ENCODE results near the gene SAYSD1. TPM values are rescaled to one million over a fixed set of nuclear protein-coding genes. Genes with fewer than 3 reads are reported as not detected.
"Not testable (repeated sequence)": the region's sequence is repeated elsewhere in the genome, so short reads cannot be mapped to it uniquely, and the experiment has no call there.

Gene SAYSD1, protein sequence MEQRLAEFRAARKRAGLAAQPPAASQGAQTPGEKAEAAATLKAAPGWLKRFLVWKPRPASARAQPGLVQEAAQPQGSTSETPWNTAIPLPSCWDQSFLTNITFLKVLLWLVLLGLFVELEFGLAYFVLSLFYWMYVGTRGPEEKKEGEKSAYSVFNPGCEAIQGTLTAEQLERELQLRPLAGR
- polyA plus RNA-seq (ENCODE audit: insufficient read length) = 11.4 TPM

DNA sequence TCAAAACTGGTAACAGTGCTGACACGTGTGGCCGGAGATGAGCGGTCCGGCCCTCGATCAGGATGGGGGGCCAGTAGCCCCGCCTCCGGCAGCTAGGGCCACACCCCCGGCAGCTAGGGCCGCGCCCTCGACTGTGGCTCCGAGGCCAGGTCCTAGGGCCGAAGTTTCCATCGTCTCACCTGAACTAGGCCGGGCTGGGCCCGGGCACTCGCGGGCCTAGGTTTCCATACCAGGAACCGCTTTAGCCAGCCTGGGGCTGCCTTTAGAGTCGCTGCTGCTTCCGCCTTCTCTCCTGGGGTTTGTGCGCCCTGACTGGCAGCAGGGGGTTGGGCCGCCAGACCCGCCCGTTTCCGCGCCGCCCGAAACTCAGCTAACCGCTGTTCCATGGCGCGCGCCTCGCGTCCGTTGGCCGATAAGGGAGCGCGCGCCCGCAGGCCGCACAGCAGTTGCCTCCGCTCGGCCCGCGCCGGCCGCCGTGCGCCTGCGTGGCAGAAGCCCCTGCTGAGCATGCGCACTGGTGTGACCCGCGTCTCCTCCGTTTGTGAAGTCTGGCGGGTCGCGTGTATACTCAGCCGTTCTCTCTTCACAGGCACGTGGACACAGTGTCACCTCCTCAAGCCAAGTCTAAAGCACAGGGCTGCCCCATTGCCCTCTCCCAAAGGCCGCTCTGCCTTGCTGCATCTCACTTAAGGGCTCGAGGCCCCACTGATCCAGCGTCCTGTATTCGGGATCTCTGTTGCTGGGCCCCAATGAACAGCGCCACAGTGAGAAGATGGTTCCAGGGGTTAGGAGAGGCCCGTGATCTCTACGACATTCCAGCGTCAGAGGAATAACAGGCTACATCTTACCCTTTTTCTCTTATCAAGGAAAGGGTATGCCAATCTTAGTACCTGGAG, at the start of gene SAYSD1:
SAYSD1 (minus strand) TSS at position 483 of the 896 bp plus-strand sequence; CDS start at position 386, 97 bp downstream.
- DNase-seq (ENCODE audit: low read depth) = peak; percentile 81

DNA sequence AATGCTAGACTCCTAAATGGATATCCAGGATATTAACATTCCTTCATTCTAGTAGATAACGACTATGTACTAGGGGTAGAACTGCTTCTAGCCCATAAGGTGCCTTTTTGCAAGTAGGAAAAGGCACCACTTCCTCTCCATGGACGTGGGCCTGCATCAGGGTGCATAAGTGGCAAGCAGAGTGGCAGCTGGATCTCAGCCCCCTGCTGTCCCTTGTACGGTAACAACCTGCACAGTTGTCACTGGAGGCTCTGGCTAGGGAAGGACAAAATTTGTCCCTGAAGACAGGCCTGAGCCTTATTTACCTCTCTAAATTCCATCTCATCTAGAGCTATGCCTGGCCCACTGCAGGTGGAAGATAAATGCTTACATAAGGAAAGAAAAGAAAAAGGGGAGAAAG, 42.5 kb upstream of the SAYSD1 start:
- no peak for DNase-seq (ENCODE audit: low read depth)

DNA sequence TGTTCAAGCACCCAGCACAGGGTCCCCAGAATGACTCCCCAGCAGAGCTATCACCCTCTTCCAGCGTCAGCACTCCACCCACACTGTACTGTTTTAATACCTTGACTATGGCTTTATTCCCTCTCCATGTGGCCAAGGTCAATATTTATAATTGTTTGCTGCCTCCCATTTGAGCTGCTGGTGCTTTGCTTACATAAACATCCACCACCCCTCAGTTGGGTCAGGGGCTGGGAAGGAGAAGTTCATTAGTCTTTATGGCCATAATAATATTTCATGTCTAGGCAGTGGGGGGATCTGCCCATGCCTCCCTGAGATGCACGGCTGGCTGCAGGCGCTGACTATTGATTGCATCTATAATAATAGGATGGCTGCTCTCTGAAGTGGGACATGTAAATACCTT, 41.8 kb upstream of the SAYSD1 start:
- DNase-seq (ENCODE audit: low read depth) = no peak

DNA sequence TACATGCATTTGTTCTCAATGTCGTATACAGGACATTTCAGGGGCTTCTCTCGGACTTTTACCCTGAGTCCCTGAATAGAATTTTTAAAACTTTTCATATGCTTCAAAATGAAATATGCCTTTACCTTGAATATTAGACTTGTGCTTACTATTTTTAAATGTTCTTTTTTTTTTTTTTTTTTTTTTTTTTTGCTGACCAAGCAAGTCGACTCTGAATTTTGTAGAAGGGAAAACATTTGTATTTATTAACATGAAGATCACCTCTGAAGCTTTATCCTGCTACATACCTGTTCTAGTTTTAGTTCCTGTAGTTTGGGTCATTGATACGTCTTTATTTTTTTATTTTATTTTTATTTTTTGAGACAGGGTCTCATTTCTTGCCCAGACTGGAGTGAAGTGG, 39.7 kb upstream of the SAYSD1 start:
- DNase-seq (ENCODE audit: low read depth) = no peak

DNA sequence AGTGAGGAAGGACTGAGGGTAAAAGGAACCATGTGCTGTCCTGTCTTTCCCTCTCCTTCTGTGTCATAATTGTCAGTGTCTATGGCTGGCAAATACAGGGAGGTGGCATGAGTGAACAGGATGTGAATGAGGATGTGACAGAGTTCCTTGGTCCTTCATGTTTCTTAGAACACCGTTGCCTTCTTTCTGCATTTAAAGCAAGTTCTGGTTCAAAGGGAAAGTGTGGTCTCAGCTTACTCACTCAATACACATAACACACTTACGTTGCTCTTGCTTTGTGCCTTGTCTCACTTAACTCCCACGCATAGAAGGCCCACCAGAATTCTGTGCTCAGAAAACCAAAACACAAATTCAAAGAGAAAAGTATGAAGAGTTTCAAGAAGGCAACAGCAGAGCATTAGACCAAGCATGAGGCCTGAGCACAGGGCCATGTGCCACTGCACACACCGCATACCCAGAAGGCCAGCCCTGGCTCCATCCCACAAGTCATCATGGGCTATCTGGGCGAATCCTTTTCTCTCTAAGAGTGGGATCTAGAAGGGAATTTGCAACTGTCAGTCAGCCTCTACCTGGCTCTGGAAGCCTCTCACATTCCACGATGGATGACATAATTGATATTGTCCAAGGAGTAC, 38.9 kb upstream of the SAYSD1 start:
- no peak for DNase-seq (ENCODE audit: low read depth)

DNA sequence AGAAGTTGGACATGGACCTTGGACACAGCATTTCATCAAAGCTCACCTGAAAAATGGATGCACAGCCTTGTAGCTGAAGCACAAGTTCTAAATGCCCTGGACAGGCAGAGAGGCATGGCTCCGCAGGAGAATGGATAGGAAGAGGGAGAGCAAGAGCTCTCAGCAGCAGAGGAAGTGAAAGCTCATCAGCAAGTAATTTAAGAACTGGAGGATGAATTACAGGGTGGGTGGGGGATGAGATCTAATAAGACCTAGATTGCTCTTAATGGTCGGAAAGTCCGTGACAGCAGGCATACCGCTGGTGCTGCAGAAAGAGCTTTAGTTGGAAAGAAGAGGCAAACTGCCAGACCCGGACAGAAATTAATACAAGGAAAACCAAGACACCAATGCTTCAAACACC, 37.3 kb upstream of the SAYSD1 start:
- no peak for DNase-seq (ENCODE audit: low read depth)

DNA sequence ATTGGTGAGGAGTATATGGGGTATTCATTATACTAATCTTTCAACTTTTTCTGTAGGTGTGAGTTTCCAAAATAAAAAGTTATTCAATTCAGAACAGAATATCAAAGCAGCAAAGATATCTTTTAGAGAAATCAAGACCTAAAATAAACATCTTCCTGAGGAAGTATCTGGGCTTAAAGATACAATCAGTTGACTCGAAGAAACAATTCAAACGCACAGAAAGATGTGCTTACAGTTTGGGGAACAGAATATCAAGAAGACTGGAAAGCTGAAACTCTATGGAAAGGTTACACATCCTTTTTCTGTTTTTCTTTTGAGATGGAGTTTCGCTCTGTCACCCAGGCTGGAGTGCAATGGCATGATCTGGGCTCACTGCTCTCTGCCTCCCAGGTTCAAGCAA, 36.2 kb upstream of the SAYSD1 start:
- DNase-seq (ENCODE audit: low read depth) = no peak

DNA sequence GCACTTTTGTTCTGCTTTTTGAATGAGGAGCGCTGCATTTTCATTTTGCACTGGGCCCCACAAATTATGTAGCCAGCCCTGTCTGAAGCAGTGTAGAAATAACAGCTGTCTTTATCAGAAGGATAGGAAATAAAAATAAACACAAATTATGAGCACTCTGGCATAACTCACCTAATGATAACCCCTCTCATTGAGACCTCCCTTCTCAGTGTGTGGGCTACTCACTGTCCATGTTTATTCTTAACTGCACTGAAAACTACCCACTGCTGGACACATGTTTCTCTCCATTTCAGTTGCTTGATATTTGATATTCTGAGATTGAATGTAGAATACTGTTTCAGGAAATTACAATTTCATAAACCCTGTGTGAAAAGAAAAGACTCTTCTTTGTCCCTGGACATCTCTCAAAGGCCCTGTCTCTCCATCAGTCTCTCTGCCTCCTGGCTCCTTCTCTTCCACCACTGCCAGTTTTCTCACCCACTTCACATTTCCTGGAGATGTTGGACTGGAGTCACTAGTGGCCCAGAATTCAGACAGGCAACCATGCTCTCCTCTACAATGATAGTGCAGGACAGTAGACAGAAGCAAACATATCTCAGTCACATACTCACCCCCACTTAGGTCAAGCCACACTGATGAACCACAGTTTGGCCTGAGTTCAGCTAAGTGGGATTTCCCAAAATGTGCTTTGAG, 29.6 kb upstream of the SAYSD1 start:
- no peak for DNase-seq (ENCODE audit: low read depth)

DNA sequence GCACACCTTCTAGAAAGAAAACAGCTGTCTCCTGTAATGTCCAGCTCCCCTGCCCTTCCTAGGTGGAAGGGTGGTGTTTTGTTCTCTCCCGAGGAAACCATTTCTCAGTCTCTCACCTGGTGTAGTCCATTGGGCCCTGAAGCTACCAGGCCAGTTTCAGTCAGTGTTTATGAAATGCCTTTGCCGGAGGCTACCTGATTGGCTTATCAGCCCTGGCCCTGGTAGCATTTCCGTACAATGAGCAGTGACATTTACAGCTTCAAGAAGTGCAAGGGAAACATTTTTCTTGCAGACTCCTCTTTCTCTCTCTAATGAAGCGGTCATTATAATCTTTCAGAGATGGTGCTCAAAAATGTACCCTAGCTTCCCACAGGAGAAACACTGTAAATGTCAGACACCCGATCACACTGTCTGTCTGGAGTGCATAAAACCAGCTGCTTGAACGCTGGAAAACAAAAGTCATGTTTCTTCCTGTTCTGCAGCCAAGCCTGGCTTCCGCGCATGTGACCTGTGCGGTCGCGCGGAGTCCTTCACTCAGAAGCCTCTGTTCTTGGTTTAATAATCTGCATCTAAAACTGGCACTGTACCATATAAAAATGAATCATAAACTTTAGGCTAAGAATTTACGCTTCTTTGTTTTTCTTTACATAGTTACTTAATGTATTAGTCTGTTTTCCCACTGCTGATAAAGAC, 28.4 kb upstream of the SAYSD1 start:
- no peak for DNase-seq (ENCODE audit: low read depth)

DNA sequence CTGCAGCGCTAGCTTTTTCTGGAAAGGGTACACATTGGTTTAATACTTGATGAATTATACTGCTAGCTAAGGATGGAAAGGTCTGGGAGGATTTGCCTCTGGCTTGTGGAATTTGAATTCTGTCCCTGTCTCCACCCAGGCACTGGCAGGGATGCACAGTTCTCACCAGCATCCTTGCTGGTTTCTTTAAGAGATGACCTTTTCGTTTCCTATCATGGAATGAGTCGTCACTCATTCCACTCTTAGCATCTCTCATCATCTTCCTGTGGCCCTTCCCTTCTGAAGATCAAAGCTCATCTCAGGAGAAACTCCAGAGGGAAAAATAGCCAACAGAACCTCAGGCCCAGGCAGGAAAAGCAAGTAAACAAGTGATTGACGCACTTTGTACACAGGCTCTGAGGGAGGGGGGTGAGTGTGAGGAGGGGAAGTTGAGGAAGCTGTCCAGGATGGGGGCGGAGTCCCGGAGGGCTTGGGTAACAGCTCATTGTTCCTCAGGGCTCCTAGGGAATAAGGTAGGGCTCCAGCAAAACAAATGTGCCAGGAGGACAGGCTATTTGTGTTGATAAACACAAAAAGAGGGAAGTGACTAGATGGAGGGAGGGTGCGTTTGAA, 25.7 kb upstream of the SAYSD1 start:
- no peak for DNase-seq (ENCODE audit: low read depth)

DNA sequence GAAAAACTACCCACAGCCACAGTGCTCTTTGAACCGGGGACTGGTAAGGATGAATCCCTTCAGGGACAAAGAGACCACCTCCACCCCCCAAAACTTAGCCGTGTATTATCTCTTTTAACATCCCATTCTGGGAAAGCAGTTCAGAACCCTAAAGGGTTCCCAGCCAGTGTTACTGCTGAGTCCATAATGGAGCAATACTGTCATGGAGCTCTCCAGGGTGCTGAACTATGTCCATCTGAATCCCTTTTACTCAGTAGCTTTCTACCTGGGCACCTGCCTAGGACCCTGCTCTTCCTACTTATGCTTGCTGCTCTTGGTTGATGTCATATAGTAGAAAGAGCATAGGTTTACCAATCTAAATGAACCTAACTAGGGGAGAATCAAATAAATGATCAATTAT, 22.3 kb upstream of the SAYSD1 start:
- peak; percentile 31 for DNase-seq (ENCODE audit: low read depth)

DNA sequence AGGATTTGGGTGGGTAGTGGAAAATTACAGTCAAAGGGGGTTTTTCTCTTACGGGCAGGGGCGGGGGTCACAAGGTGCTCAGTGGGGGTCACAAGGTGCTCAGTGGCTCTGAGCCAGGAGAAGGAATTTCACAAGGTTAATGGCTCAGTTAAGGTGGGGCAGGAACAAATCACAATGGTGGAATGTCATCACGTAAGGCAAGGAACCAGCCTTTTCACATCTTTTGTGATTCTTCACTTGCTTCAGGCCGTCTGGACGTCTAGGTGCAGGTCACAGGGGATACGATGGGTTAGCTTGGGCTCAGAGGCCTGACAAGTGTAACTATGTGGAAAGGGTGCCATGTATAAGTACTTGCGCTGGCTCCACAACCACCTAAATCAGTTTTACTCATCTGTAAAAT, 21.2 kb upstream of the SAYSD1 start:
- not testable (repeated sequence) for DNase-seq (ENCODE audit: low read depth)

DNA sequence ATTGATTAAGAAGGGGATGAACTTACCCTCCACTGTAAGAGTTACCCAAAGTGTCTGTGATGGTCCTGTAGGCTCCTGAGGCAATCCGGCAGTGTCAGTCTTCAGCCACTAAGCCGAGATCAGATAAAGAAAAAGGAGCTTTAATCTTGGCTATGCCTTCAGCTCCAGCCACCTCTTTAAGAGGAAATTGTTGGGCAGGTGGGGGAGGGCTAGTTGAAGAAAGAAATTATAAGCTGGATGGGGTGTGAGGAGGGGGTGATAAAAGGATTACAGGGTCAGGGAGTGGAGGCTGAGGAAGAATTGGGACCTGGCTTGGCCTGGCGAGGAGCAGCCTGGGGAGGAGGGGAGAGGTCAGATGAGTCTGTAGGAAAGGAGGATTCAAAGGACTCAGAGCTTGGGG, 19.8 kb upstream of the SAYSD1 start:
- DNase-seq (ENCODE audit: low read depth) = not testable (repeated sequence)

DNA sequence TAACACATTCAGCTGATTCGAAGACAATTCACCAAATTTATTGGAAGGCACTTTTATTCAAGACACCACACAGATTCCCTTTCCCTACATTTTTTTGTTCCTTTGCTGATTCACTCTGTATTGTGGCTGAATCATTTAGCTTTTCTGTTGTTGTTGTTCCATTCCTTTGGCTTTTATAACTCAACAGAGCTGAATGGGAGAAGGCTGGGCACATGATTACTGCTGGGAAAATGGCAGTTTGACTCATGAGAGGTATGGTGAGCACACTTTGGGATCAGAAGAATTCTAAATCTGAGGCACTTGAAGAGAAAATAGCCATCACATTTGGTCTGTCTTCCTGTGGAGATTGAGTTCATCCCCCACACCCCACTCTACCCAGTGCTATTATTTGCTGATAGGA, 15.7 kb upstream of the SAYSD1 start:
- DNase-seq (ENCODE audit: low read depth) = no peak

DNA sequence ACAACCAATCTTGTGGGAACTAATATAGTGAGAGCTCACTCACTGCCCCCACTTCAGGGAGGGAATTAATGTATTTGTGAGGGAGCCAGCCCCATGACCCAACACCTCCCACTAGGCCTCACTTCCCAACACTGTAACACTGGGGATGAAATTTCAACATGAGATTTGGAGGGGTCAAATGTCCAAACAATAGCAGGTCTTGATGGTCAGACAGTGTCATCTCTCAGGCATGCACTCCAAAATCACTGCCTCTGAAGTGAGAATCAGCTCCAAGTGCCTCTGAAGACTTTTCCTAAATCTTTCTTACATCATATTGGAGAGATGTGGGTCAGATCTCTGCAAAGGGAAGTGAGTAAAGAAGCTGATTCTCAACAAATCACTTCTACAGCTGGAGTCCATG, 13.8 kb upstream of the SAYSD1 start:
- DNase-seq (ENCODE audit: low read depth) = no peak

DNA sequence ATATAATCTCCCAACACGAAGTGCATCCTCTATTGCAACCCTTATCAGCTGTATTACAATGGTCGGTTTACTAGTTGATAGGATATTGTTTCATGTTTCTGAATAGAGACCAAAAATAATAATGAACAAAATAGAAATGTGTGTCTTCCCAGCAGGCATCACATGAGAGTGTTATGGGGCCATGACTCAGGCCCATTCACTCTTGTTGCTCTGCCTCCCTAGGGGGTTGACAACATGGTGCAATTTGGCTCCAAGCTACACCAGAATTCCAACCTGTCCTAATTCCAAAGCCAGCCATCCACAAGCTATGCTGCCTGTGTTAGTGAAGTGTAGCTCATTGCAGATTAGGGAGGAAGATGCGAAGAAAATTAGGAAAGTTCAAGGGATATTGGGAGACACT, 13.1 kb upstream of the SAYSD1 start:
- no peak for DNase-seq (ENCODE audit: low read depth)

DNA sequence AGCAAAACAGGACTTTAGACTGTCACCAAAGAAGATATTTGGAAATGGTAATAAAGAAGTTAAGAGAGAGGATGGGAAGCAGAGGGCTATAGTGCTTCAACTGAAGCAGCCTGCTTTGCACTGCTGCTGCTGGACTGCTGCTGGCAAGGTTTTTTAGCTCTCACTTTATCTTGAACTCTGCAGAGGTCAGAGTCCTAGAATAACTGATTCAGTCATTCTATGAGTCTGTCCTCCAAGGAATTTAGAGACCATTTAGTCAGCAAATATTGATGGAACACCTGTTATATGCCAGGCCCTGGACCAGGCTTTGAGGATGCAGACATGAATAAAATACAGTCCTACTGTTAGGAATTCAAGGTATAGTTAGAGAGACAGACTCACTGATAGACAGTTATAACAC, 9.1 kb upstream of the SAYSD1 start:
- DNase-seq (ENCODE audit: low read depth) = no peak

DNA sequence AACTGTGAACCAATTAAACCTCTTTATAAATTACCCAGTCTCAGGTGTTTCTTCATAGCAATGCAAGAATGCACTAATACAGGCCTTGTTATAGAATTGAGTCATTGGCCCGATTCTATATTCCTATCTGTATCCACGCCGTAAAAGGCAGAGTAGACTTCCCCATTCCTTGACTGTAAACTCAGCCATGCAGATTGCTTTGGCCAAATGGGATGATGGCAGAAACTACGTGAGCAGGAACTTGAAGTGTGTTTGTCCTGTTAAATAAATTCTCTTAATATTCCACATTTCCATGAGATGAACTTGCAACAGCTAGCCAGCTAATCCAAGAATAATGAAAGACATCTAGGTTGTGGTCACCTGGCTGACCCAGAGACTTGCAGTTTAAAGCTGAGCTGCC, 3.9 kb upstream of the SAYSD1 start:
- DNase-seq (ENCODE audit: low read depth) = no peak

DNA sequence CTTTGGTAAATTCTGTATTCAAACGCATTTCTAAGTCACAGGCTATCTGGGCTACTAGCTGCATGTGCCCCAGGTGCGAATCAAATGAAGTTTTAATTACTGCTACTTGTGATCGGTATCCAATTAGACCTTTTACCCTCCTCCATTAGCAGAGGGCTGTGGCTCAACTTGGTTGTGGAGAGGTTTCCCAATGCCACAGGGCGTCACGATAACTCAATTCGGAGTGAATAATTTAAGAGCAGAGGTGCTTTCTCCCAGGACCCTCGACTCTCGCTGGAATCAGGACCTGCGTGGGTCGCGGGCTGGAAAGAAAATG, 640 bp downstream of the SAYSD1 start:
- no peak for DNase-seq (ENCODE audit: low read depth)

DNA sequence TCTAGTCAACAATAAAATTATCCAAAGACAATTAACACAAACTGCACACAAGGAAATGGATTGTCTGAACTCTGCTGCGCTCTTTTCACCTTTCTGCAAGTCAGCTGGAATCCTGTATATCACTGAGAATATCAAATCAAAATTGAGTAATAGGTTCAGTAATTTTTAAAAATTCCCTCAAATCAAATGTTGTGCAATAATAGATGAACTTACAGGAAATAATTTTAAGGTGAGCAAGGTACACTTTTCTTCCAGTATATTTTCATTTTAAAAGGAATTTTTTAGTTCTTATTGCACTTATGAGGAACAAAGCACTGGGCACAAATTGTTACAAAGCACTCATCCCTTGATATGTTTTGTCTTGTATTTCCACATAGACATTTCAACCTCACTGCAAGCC, 1.2 kb downstream of the SAYSD1 start:
- no peak for DNase-seq (ENCODE audit: low read depth)

DNA sequence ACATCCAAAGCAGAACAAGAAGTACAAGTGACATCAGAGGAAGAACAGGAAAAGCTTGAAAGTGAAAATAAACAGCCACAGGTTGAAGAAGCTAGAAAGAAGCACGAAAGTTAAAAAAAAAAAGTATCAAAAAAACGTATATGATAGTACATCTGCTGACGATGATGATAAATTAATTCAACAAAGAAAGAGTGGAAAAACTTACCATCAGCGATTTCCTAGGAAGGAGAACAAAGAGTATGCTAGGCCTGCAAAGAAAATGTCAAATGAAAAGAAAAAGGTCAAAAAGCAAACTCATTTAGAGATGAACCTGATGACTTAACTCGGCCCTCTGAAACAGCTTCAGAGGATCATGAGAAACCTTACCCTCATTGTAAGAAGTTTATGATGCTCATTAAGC, 3.7 kb downstream of the SAYSD1 start:
- no peak for DNase-seq (ENCODE audit: low read depth)

All from forelimb muscle (tissue), 1 donor.